HG03575 (cell line): ENCODE measurements around the gene AVEN.
"Not testable (repeated sequence)": the region's sequence is repeated elsewhere in the genome, so short reads cannot be mapped to it uniquely, and the experiment has no call there.

ENCODE experiments used
- ATAC-seq: cut with Tn5 transposase; IDR thresholded peaks from one replicate; pipeline ENCODE4 v1.9.1; 2021; ENCODE audit not compliant: unreplicated experiment, insufficient number of reproducible peaks, low FRiP score; ENCODE audit errors: extremely low read depth

Gene AVEN

GRCh38 chr15:34038871-34039789 is at the start of gene AVEN:
Gene AVEN (minus strand): TSS chr15:34039204. CDS start chr15:34039046, 158 bp downstream.
- ATAC-seq = no peak

- ATAC-seq = no peak
Observed at GRCh38 chr15:34085746-34086145, 46.7 kb upstream of the AVEN start.

- ATAC-seq = no peak
Observed at GRCh38 chr15:34084086-34084485, 45.1 kb upstream of the AVEN start.

GRCh38 chr15:34079904-34080303 is 40.9 kb upstream of the AVEN start:
- ATAC-seq = no peak

GRCh38 chr15:34078900-34079299 is 39.9 kb upstream of the AVEN start:
- no peak for ATAC-seq

- ATAC-seq = no peak
Observed at GRCh38 chr15:34076785-34077184, 37.8 kb upstream of the AVEN start.

- no peak for ATAC-seq
Observed at GRCh38 chr15:34070003-34070402, 31.0 kb upstream of the AVEN start.

GRCh38 chr15:34065941-34066340 is 26.9 kb upstream of the AVEN start:
- no peak for ATAC-seq

- ATAC-seq = no peak
Observed at GRCh38 chr15:34065261-34065660, 26.3 kb upstream of the AVEN start.

- ATAC-seq = no peak
Observed at GRCh38 chr15:34064438-34064837, 25.4 kb upstream of the AVEN start.

- ATAC-seq = no peak
Observed at GRCh38 chr15:34059946-34060345, 20.9 kb upstream of the AVEN start.

- no peak for ATAC-seq
Observed at GRCh38 chr15:34059476-34059875, 20.5 kb upstream of the AVEN start.

- no peak for ATAC-seq
Observed at GRCh38 chr15:34056911-34057310, 17.9 kb upstream of the AVEN start.

- ATAC-seq = no peak
Observed at GRCh38 chr15:34055868-34056595, 17.0 kb upstream of the AVEN start.

- ATAC-seq = no peak
Observed at GRCh38 chr15:34054081-34054707, 15.2 kb upstream of the AVEN start.

- ATAC-seq = not testable (repeated sequence)
Observed at GRCh38 chr15:34050385-34050784, 11.4 kb upstream of the AVEN start.

- ATAC-seq = no peak
Observed at GRCh38 chr15:34049112-34049511, 10.1 kb upstream of the AVEN start.

- no peak for ATAC-seq
Observed at GRCh38 chr15:34047893-34048775, 9.1 kb upstream of the AVEN start.
